GM21717 (cell line): ENCODE measurements around the gene KAZN.

Source experiments
- ATAC-seq: cut with Tn5 transposase; IDR thresholded peaks from one replicate; pipeline ENCODE4 v1.9.1; 2021; ENCODE audit warnings: mild to moderate bottlenecking, moderate library complexity; ENCODE audit not compliant: unreplicated experiment

KAZN gene

GRCh38 chr1:14667651-14667984 is 69.1 kb downstream of the KAZN start:
- no peak for ATAC-seq

- ATAC-seq = no peak
Measured at GRCh38 chr1:14668538-14668937, 70.1 kb downstream of the KAZN start.

- no peak for ATAC-seq
Measured at GRCh38 chr1:14672005-14672404, 73.5 kb downstream of the KAZN start.

- no peak for ATAC-seq
Measured at GRCh38 chr1:14674030-14674429, 75.5 kb downstream of the KAZN start.

DNA sequence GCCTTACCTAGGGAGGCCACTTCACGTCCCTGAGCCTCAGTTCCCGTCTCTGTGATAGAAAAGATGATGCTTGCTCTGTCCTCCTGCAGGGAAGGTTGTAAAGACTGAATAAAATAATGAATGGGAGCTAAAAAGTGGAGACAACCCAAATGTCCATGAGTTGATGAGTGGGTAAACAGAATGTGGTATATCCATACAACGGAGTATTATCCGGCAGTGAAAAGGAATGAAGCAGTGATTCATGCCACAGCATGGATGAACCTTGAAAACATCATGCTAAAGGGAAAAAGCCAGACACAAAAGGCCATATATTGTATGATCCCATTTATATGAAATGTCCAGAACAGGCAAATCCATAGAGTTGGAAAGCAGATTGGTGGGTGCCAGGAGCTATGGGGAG is 77.9 kb downstream of the KAZN start:
- no peak for ATAC-seq

GRCh38 chr1:14677292-14677971 is 78.9 kb downstream of the KAZN start:
- ATAC-seq = no peak

DNA sequence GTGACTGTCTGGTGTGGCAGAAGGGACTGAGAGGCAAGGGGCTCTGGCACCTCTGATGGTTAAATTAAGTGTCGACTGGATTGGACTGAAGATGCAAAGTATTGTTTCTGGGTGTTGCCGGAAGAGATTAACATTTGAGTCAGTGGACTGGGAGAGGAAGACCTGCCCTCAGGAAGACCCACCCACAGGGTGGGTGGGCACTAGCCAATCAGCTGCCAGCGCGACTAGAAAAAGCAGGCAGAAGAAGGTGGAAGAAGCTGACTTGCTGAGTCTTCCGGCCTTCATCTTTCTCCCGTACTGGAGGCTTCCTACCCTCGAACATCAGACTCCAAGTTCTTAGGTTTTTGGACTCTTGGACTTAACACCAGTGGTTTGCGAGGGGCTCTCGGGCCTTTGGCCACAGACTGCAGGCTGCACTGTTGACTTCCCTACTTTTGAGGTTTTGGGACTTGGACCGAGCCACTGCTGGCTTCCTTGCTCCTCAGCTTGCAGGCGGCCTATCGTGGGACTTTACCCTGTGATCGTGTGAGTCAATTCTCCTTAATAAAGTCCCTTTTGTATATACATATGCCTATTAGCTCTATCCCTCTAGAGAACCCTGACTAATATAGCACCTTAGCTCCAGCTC is 79.6 kb downstream of the KAZN start:
- no peak for ATAC-seq

- ATAC-seq = no peak
Measured at GRCh38 chr1:14679027-14679688, 80.7 kb downstream of the KAZN start.

DNA sequence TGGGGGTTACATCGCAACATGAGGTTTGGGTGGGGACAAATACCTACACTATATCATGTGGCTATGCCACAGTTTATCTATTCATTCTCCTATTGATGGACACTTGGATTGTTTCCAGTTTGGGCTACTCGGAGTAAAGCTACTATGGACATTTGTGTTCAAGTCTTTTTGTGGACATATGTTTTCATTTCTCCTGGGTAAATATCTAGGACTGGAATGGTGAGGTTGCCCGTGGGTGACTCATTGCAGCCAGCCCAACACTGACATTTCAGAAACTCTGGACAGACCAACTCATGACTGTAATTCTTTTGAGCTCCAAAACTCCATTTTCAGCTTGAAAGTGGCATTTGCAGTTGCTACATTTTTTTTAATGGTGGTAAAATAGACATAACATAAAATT is 82.7 kb downstream of the KAZN start:
- ATAC-seq = no peak

- no peak for ATAC-seq
Measured at GRCh38 chr1:14682941-14683621, 84.6 kb downstream of the KAZN start.

- ATAC-seq = no peak
Measured at GRCh38 chr1:14685078-14685477, 86.6 kb downstream of the KAZN start.

DNA sequence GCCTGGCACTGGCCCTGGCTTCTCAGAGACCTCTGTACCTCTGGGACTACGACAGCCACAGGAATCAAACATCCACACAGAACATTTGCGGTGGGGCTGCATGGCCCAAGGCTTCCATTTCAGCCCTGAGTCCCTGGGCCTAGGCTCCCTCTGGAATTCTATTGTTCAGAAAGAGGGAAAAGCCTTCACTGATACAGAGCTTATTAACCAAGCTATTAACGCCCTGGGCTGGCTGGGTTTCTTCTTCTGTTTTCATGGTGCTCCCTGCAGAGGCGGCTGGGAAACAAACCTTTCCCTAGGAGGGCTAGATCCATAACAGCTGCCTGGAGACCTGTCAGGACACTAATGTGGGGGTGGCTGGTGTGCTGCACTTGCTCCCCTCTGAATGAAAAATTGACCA is 88.2 kb downstream of the KAZN start:
- no peak for ATAC-seq

- ATAC-seq = no peak
Measured at GRCh38 chr1:14687147-14687546, 88.7 kb downstream of the KAZN start.

DNA sequence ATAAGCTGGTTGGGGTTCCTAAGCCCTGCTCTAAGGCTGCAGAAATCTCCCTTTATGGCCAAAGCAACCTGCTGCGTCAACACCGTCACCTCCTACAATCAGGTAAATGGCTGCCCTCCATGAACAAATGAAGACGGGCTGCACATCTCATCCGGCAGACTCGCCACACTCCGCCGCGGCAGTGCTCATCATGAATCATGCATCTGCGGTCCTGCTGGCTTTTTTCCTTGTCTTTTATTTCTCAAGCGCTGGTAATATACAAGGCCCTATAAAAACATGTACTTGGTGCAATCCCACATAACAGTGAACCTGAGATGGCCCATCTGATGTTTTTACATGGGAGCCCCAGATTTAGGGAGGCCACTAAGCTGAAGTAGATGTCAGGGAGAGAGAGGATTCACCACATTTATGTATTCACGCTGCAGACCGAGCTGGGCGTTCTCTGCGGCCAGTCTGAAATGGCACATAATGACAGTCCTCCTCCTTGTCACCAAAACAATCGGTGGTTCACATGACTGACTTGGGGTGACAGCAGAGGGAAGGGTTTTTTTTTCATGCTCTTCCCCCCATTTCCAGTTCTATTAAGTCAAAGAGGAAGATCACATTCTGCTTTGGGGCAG is 91.6 kb downstream of the KAZN start:
- no peak for ATAC-seq

DNA sequence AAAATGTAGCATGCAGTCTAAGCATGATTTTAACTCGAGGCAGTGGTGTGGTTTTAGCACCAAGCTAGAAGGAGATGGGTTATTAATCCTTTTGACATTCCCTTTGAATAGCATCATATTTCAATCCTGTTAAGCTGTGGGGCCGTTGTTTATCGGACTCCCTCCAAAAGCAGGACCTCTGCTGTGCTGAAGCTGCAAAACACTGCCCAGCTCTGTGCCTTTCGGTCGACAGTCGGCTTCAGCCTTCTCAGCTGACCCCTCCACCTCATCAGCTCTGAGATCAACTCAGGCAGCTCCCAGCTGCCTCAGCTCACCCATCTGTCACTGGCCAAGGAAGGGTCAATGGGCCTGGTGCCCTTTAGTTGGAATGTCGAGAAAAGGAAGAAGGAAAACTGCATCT is 95.5 kb downstream of the KAZN start:
- no peak for ATAC-seq

DNA sequence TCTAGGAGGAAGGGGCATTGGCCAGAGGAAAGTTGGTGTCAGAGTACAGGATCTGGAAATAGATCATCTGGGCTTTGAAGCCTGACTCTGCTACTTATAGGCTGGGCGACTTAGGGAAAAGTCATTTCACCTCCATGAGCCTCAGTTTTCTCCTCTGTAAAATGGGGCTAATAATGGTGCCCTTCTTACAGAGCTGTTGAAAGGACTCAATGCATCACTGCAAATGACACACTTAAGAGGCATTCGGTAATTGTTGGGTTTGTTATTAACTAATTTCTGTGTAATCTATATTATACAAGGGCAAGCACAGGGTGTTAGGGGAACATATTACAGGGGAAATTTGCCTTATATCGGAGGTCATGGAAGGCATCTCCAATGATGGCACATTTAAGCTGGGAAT is 96.1 kb downstream of the KAZN start:
- no peak for ATAC-seq

- ATAC-seq = no peak
Measured at GRCh38 chr1:14696761-14697160, 98.3 kb downstream of the KAZN start.

GRCh38 chr1:14697353-14697752 is 98.9 kb downstream of the KAZN start:
- no peak for ATAC-seq

DNA sequence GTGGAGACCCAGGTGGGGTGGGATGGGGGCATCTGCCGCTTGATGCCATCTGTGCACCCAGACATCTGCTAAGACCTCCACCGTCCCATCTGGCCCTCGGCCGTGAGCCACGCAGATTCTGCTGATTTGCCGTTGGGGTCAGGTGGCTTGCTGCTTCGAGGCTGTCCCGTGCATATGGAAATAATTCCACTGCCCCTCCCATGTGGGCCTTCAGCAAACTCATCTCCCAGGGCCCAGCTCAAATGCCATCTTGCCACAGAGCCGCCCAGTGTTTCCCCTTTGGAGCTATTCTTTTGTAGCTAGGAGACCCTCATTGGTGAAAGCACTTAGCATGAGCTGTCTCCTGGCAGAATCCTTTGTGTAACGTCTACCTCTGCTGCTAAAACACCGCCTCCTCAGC is 99.8 kb downstream of the KAZN start:
- no peak for ATAC-seq

GRCh38 chr1:14699620-14700019 is 101.1 kb downstream of the KAZN start:
- no peak for ATAC-seq

GRCh38 chr1:14704846-14705245 is 106.4 kb downstream of the KAZN start:
- ATAC-seq = no peak

GRCh38 chr1:14705824-14706223 is 107.3 kb downstream of the KAZN start:
- no peak for ATAC-seq
